ENCODE results near the gene TENM3. TPM values are rescaled to one million over a fixed set of nuclear protein-coding genes. Genes with fewer than 3 reads are reported as not detected.

TENM3 gene
- total RNA-seq, 2 donors from 2014 or later: 39.5 to 51.9 TPM

DNA sequence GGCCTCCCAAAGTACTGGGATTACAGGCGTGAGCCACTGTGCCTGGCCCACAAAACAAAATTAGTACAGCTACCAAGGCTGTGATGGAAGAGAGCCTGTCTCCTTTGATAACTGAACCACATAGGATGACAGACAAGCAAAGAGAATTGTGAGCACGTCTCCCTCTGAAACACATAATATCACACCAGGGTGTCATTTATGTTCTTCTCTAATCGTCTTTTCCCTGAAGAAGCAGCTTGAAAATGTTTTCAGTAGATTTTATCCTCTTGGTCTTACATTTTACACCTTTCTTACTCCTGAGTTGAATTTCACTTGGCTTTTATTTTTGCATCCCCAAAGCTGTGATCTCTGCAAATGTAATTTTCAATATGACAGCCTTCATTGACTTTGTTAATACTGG lies 67.8 kb downstream of the TENM3 start:
- Histone ChIP-seq H3K9me3 (ENCODE audit: control insufficient read depth, low read length) (peaks cover 22% of the 10 kb centered on the region), H3K27me3 (ENCODE audit: control insufficient read depth, insufficient read depth, low read length, poor library complexity, severe bottlenecking) (no peaks in the 10 kb centered on the region), H3K27ac (ENCODE audit: low read depth, low read length) (no peak overlapping the region), H3K36me3 (ENCODE audit: control insufficient read depth, insufficient read depth, low read length) (no peaks in the 10 kb centered on the region), H3K9ac (ENCODE audit: extremely low read depth, low read length, poor library complexity, severe bottlenecking) (no peak overlapping the region), H3K4me1 (ENCODE audit: control insufficient read depth, insufficient read depth, low read length) (no peaks in the 10 kb centered on the region), H3K4me3 (ENCODE audit: low read length) (no peak overlapping the region)
- TF ChIP-seq CTCF (conservative IDR thresholded peaks at IDR 0.05): no peak
- H3K9me3 Mint-ChIP-seq: peaks cover 19% of the 10 kb centered on the region
- 91 to 100% methylated on average over 1 to 3 of the region's 3 CpGs for WGBS, 2 experiments (ENCODE audit: insufficient coverage in 1 of 2, insufficient read length in 1 of 2)
- no peak overlapping the region for H3K27ac Mint-ChIP-seq
- H3K4me1 Mint-ChIP-seq: no peaks in the 10 kb centered on the region
- H3K4me3 Mint-ChIP-seq: no peak overlapping the region
- DNase-seq: no peak
- no peaks in the 10 kb centered on the region for H3K27me3 Mint-ChIP-seq (ENCODE audit: insufficient read depth)
- peaks cover 7% of the 10 kb centered on the region for H3K36me3 Mint-ChIP-seq (ENCODE audit: low read depth)

GRCh38 chr4:182314537-182314936 lies 71.3 kb downstream of the TENM3 start:
- peaks cover 7% of the 10 kb centered on the region for H3K36me3 Mint-ChIP-seq (ENCODE audit: low read depth)
- Histone ChIP-seq H3K27me3 (ENCODE audit: control insufficient read depth, insufficient read depth, low read length, poor library complexity, severe bottlenecking) (no peaks in the 10 kb centered on the region), H3K36me3 (ENCODE audit: control insufficient read depth, insufficient read depth, low read length) (no peaks in the 10 kb centered on the region), H3K9ac (ENCODE audit: extremely low read depth, low read length, poor library complexity, severe bottlenecking) (no peak overlapping the region), H3K4me1 (ENCODE audit: control insufficient read depth, insufficient read depth, low read length) (no peaks in the 10 kb centered on the region), H3K9me3 (ENCODE audit: control insufficient read depth, low read length) (peaks cover 22% of the 10 kb centered on the region), H3K27ac (ENCODE audit: low read depth, low read length) (no peak overlapping the region), H3K4me3 (ENCODE audit: low read length) (peak overlapping the region; percentile 25)
- H3K9me3 Mint-ChIP-seq: peaks cover 19% of the 10 kb centered on the region
- H3K27ac Mint-ChIP-seq: no peak overlapping the region
- no peaks in the 10 kb centered on the region for H3K4me1 Mint-ChIP-seq
- no peak for TF ChIP-seq CTCF (conservative IDR thresholded peaks at IDR 0.05)
- no peak for DNase-seq
- no peak overlapping the region for H3K4me3 Mint-ChIP-seq
- 100% methylated on average over 2 of the region's 2 CpGs; no CpG with 5 or more reads in 1 of the 2 experiments for WGBS, 2 experiments (ENCODE audit: insufficient coverage in 1 of 2, insufficient read length in 1 of 2)
- no peaks in the 10 kb centered on the region for H3K27me3 Mint-ChIP-seq (ENCODE audit: insufficient read depth)

DNA sequence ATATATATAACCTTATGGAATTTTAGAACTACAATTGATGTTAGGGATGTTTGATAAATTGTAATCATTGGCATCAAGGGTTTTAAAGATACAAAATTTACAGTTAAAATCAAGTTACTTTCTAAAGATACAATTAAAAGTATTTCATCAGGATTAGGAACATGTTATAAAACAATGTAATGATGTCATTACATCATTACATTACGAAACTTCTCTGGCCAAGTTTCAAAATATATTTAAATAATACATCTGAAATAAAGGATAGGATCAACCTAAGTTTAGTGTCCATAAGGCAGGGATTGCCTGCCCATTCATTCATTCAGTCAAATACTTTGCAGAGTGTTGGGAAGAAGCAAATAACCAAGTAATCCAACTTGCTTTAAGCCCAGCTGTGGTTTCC lies 75.1 kb downstream of the TENM3 start:
- H3K9me3 Mint-ChIP-seq: peaks cover 19% of the 10 kb centered on the region
- no CpG with 5 or more reads among the region's 1 CpG for WGBS, 2 experiments (ENCODE audit: insufficient coverage in 1 of 2, insufficient read length in 1 of 2)
- no peaks in the 10 kb centered on the region for H3K27me3 ChIP-seq (ENCODE audit: control insufficient read depth, insufficient read depth, low read length, poor library complexity, severe bottlenecking)
- no peak for DNase-seq
- H3K4me3 Mint-ChIP-seq: no peak overlapping the region
- no peaks in the 10 kb centered on the region for H3K27me3 Mint-ChIP-seq (ENCODE audit: insufficient read depth)
- H3K4me1 Mint-ChIP-seq: peaks cover 8% of the 10 kb centered on the region
- H3K27ac Mint-ChIP-seq: no peak overlapping the region
- no peak overlapping the region for H3K9ac ChIP-seq (ENCODE audit: extremely low read depth, low read length, poor library complexity, severe bottlenecking)
- peaks cover 7% of the 10 kb centered on the region for H3K36me3 Mint-ChIP-seq (ENCODE audit: low read depth)
- no peaks in the 10 kb centered on the region for H3K4me1 ChIP-seq (ENCODE audit: control insufficient read depth, insufficient read depth, low read length)
- H3K4me3 ChIP-seq (ENCODE audit: low read length): no peak overlapping the region
- no peaks in the 10 kb centered on the region for H3K36me3 ChIP-seq (ENCODE audit: control insufficient read depth, insufficient read depth, low read length)
- H3K9me3 ChIP-seq (ENCODE audit: control insufficient read depth, low read length): peaks cover 22% of the 10 kb centered on the region
- no peak overlapping the region for H3K27ac ChIP-seq (ENCODE audit: low read depth, low read length)
- no peak for TF ChIP-seq CTCF (conservative IDR thresholded peaks at IDR 0.05)

Data from endodermal cell (in vitro differentiated cells).